Measurements from ENCODE around the gene LSM3. TPM values are rescaled to one million over a fixed set of nuclear protein-coding genes. Genes with fewer than 3 reads are reported as not detected.

LSM3 gene
- total RNA-seq, 4 donors from 2014 or later: 11.6 to 16.8 (median 14.2) TPM

DNA sequence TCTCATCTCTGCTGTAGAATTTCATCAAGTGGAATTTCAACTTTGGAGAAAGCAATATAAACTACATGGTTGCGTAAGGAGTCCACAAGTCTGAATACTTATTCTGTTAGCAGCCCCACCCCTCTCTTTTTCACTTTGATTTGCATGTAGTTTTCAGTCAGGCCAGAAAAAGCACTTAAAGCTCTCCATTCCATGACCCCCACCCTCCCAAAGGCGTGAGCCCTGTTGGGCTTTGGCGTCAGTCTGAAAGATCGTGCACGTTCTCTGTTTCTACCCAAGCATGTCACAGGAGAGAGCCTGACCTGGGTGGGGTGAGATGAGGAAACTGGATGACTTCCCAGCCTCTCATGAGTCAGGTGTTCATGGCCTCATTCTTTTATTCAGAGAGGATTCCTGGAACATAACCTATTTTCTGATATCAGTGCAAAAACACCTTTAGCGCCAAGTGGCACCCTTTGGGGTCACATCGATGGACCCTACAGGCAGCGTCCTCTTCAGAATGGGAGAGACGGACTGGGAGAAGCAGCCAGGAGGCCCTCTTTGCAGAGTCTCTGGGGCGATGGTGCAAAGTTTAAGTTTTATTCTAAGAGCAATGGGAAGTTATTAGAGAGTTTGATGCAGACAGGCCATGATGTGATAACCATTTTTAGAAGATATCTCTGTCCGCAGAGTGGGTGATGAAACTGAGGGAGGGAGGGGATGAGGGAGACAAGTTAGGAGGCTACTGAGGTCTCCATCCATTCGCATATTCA lies 55.8 kb downstream of the LSM3 start:
- no peaks in the 10 kb centered on the region for H3K36me3 ChIP-seq
- no peaks in the 10 kb centered on the region for H3K27me3 ChIP-seq
- in situ Hi-C loops (cut with MboI; ENCODE audit: low sequenced_read_pairs in 4 of 4): no loop called here
- no peak overlapping the region for H3K4me3 ChIP-seq
- intact Hi-C loops (cut with DNase I; ENCODE audit: low total_unique reads): no loop called here
- no peak overlapping the region for H3K27ac ChIP-seq
- ATAC-seq (peak; percentile 64 to 75), DNase-seq (peak in 1 of 2 donors; percentile 46)
- TF ChIP-seq POLR2A (IDR thresholded peaks at IDR 0.05): no peak
- TF ChIP-seq, protein P1, sequence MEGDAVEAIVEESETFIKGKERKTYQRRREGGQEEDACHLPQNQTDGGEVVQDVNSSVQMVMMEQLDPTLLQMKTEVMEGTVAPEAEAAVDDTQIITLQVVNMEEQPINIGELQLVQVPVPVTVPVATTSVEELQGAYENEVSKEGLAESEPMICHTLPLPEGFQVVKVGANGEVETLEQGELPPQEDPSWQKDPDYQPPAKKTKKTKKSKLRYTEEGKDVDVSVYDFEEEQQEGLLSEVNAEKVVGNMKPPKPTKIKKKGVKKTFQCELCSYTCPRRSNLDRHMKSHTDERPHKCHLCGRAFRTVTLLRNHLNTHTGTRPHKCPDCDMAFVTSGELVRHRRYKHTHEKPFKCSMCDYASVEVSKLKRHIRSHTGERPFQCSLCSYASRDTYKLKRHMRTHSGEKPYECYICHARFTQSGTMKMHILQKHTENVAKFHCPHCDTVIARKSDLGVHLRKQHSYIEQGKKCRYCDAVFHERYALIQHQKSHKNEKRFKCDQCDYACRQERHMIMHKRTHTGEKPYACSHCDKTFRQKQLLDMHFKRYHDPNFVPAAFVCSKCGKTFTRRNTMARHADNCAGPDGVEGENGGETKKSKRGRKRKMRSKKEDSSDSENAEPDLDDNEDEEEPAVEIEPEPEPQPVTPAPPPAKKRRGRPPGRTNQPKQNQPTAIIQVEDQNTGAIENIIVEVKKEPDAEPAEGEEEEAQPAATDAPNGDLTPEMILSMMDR (IDR thresholded peaks at IDR 0.05 in 4 of 5, conservative IDR thresholded peaks at IDR 0.05 in 1 of 5): no peak
- no peaks in the 10 kb centered on the region for H3K9me3 ChIP-seq
- H3K4me1 ChIP-seq: no peaks in the 10 kb centered on the region

DNA sequence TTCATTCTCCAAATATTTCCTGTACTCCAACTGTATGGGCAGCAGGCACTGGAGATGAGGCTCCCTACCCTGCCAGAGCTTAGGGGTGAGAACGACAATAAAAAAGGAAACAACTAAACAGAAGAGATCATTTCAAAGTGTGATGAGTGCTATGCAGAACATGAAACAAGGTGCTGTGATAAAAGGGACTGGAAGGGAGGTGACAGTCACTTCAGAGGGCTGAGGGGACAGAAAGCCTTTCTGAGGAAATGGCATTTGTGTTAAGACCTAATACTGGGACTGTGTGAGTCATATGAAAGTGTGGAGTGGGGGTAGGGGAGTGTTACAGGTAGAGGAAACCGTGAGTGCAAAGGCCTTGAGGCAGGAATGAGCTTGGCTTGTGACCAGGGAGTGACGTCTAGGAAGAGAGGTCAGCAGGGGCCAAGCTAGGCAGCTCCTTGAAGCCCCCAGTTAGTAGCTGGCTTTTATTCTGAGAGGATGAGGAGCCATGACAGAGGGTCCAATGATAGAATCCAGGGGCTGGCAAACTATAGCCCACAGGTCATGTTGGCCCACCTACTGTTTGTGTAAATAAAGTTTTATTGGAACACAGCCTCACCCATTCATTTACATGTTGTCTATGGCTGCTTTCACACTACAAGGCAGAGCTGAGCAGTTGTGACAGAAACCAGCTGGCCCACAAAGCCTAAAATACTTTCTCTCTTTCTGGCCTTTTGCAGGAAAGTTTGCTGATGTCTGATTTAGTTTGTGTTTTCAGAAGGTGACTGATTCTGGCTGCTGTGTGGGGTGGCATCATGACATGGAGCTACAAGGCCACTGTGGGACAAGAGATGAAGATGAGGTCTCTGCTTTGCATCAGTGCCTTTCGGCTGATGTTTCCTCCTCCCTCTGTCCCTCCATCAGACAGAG lies 56.6 kb downstream of the LSM3 start:
- Histone ChIP-seq H3K27ac (peak overlapping the region in 1 of 4 donors; percentile 13), H3K27me3 (no peaks in the 10 kb centered on the region), H3K4me3 (no peak overlapping the region), H3K36me3 (no peaks in the 10 kb centered on the region), H3K9me3 (no peaks in the 10 kb centered on the region), H3K4me1 (no peaks in the 10 kb centered on the region)
- DNase-seq (no peak), ATAC-seq (no peak)
- intact Hi-C loops (cut with DNase I; ENCODE audit: low total_unique reads) (no loop called here), in situ Hi-C loops (cut with MboI; ENCODE audit: low sequenced_read_pairs in 4 of 4) (no loop called here)
- TF ChIP-seq, protein P1 (IDR thresholded peaks at IDR 0.05 in 4 of 5, conservative IDR thresholded peaks at IDR 0.05 in 1 of 5): no peak
- TF ChIP-seq POLR2A (IDR thresholded peaks at IDR 0.05): no peak

DNA sequence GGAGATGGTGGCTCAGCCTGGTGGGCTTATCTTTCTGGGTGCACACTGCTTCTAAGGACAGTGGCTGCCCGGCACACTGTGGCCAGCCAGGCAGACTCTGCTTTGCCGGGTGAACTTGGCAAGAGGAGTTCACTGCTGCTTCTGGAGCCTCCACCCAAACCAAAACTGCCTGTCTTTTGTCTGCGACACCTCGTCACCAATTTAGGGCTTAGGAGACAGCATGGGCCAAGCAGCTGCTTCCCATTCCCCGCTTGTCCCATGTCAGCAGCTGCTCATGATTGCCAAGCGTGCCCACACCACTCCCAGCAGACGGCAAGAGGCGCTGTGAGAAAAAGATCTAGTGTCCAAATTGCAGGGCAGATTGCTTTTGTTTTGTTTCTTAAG lies 57.3 kb downstream of the LSM3 start:
- ATAC-seq (peak; percentile 25 to 48), DNase-seq (peak in 1 of 2 donors; percentile 40)
- Histone ChIP-seq H3K4me3 (no peak overlapping the region), H3K36me3 (no peaks in the 10 kb centered on the region), H3K4me1 (no peaks in the 10 kb centered on the region), H3K27ac (no peak overlapping the region), H3K27me3 (no peaks in the 10 kb centered on the region), H3K9me3 (no peaks in the 10 kb centered on the region)
- TF ChIP-seq, protein P1 (IDR thresholded peaks at IDR 0.05 in 4 of 5, conservative IDR thresholded peaks at IDR 0.05 in 1 of 5): no peak
- no peak for TF ChIP-seq POLR2A (IDR thresholded peaks at IDR 0.05)
- in situ Hi-C loops (cut with MboI; ENCODE audit: low sequenced_read_pairs in 4 of 4) (no loop called here), intact Hi-C loops (cut with DNase I; ENCODE audit: low total_unique reads) (no loop called here)

DNA sequence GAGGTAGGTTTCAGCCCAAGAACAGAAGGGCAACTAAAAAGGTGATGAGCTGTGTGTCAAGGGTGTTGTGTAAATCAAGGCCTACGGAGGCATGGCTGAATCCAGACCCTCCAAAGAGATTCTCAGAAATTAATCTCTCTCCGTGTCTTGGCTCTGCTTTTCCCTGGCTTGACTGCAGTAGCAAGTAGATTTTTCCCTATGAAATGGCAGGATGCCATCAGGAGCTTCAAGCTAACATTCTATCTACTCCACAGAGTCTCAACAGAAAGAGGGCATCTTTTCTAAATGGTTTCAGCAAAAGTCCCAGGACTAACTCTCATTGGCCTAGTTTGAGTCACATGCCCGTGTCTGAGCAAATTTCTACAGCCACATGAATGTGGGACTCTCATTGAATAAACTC lies 58.3 kb downstream of the LSM3 start:
- DNase-seq (no peak), ATAC-seq (no peak)
- no peaks in the 10 kb centered on the region for H3K36me3 ChIP-seq
- no peak overlapping the region for H3K27ac ChIP-seq
- no peaks in the 10 kb centered on the region for H3K4me1 ChIP-seq
- H3K9me3 ChIP-seq: no peaks in the 10 kb centered on the region
- TF ChIP-seq, protein P1 (IDR thresholded peaks at IDR 0.05 in 4 of 5, conservative IDR thresholded peaks at IDR 0.05 in 1 of 5): no peak
- TF ChIP-seq POLR2A (IDR thresholded peaks at IDR 0.05): no peak
- in situ Hi-C loops (cut with MboI; ENCODE audit: low sequenced_read_pairs in 4 of 4): no loop called here
- no peak overlapping the region for H3K4me3 ChIP-seq
- H3K27me3 ChIP-seq: no peaks in the 10 kb centered on the region
- intact Hi-C loops (cut with DNase I; ENCODE audit: low total_unique reads): no loop called here

All from gastrocnemius medialis (tissue), 4 donors.